HFFc6 (cell line): ENCODE results near the gene PKIG. TPM values are rescaled to one million over a fixed set of nuclear protein-coding genes. Genes with fewer than 3 reads are reported as not detected.

Source experiments
- DNase-seq: peaks from one replicate; pipeline ENCODE4 v3.0.0-alpha.2; 2018
- H3K27ac Mint-ChIP-seq: 2 replicates; pipeline ENCODE4 v1.8.0; 2020; ENCODE audit warnings: mild to moderate bottlenecking, mixed read lengths
- H3K27me3 Mint-ChIP-seq: 2 replicates; pipeline ENCODE4 v1.8.0; 2021; ENCODE audit warnings: mild to moderate bottlenecking, moderate library complexity, mixed read lengths; ENCODE audit not compliant: insufficient read depth
- H3K36me3 Mint-ChIP-seq: 2 replicates; pipeline ENCODE4 v1.8.0; 2021; ENCODE audit warnings: low read depth, mixed read lengths
- H3K4me1 Mint-ChIP-seq: 2 replicates; pipeline ENCODE4 v1.8.0; 2020; ENCODE audit warnings: low read depth, mixed read lengths
- H3K4me3 Mint-ChIP-seq: 2 replicates; pipeline ENCODE4 v1.8.0; 2020; ENCODE audit warnings: mild to moderate bottlenecking, moderate library complexity, mixed read lengths
- H3K9me3 Mint-ChIP-seq: 2 replicates; pipeline ENCODE4 v1.8.0; 2020; ENCODE audit warnings: mild to moderate bottlenecking, mixed read lengths
- total RNA-seq, 6 experiments: library from RNA; stranded (reverse); fragmentation: NEBNext Ultra II Directional; extraction: Animal tissue kit (Norgen Biotek cat#: 25700); gene quantifications; 2 replicates in 1 of 6; 3 replicates in 5 of 6; pipeline ENCODE4 v1.2.3, GENCODE V29; 2021
- TF ChIP-seq, protein P1 (sequence below): fragments of 200-600 bp; sonication (generic); IDR thresholded peaks from 2 replicates; pipeline ENCODE4 v1.5.0; 2021; ENCODE audit warnings: antibody characterized with exemption, mild to moderate bottlenecking

The PKIG gene
- total RNA-seq, 6 experiments from 2014 or later: 35.5 to 57.6 (median 52.0) TPM

DNA sequence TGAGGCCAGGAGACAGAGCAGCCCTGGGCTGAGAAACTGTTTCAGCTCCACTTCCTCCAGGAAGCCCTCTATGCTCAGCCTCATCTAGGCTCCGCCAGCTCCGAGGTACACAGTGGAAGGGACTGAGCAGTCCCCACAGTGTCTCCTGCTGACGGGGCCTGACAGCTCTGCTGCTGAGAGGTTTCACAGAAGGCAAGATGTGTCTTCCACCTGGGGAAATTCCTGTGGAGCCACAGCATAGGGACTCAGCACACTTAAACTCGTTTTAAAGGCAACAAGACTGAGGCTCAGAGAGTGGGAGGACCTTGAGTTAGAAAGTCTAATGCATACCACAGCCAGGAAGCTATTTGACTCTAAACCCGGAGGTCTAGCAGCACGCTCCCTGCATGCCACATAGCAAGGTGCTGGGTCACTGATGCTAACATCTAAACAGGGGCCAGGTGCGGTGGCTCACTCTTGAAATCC is 62.3 kb downstream of the PKIG start:
- H3K27ac Mint-ChIP-seq: peak overlapping the region; percentile 89
- peaks cover 8% of the 10 kb centered on the region for H3K36me3 Mint-ChIP-seq
- H3K27me3 Mint-ChIP-seq: no peaks in the 10 kb centered on the region
- peaks cover 4% of the 10 kb centered on the region; the same call in 1 of the 2 replicates for H3K9me3 Mint-ChIP-seq
- peaks cover 68% of the 10 kb centered on the region for H3K4me1 Mint-ChIP-seq
- H3K4me3 Mint-ChIP-seq: no peak overlapping the region
- TF ChIP-seq, protein P1, sequence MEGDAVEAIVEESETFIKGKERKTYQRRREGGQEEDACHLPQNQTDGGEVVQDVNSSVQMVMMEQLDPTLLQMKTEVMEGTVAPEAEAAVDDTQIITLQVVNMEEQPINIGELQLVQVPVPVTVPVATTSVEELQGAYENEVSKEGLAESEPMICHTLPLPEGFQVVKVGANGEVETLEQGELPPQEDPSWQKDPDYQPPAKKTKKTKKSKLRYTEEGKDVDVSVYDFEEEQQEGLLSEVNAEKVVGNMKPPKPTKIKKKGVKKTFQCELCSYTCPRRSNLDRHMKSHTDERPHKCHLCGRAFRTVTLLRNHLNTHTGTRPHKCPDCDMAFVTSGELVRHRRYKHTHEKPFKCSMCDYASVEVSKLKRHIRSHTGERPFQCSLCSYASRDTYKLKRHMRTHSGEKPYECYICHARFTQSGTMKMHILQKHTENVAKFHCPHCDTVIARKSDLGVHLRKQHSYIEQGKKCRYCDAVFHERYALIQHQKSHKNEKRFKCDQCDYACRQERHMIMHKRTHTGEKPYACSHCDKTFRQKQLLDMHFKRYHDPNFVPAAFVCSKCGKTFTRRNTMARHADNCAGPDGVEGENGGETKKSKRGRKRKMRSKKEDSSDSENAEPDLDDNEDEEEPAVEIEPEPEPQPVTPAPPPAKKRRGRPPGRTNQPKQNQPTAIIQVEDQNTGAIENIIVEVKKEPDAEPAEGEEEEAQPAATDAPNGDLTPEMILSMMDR: no peak
- no peak for DNase-seq

DNA sequence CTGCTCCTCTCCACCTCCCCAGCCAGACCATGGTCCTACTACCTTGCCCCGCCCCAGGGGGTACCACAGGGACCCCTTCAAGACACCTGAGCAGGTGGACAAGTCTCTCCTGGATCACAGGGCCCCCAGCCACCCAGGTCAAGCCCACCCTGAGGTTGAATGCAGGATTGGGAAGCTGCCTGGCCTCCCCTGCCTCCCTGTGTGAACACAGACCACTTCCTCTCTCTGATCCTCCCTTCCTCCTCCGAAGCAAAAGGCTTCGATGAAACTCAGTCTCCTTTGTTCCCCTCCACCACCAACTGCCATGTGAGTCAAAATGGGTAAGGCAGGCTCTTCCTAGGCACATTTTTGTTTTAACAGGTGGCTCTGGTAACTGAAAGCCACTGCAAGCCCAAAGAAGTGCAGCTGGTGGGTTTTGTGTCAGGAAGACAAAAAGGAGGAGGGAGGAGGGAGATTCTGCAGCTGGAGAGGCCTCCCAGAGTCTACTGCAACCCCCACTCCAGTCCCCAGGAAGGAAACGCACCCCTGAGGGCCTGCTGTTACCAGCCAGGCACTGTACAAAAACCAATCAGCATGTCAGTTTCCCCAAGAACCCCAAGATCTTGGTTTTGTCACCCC is 63.8 kb downstream of the PKIG start:
- Mint-ChIP-seq H3K27ac (peak overlapping the region; percentile 23; the same call in 1 of the 2 replicates), H3K27me3 (no peaks in the 10 kb centered on the region), H3K9me3 (no peaks in the 10 kb centered on the region), H3K36me3 (no peaks in the 10 kb centered on the region), H3K4me3 (no peak overlapping the region), H3K4me1 (peaks cover 62% of the 10 kb centered on the region)
- DNase-seq: no peak
- TF ChIP-seq, protein P1: no peak

- Mint-ChIP-seq H3K36me3 (no peaks in the 10 kb centered on the region), H3K4me3 (no peak overlapping the region), H3K4me1 (peaks cover 55% of the 10 kb centered on the region), H3K27ac (peak overlapping the region; percentile 58), H3K9me3 (no peaks in the 10 kb centered on the region), H3K27me3 (no peaks in the 10 kb centered on the region)
- TF ChIP-seq, protein P1: no peak
- DNase-seq: peak; percentile 67
These were observed 64.4 kb downstream of the PKIG start for GRCh38 chr20:44646641-44647274.

- H3K27ac Mint-ChIP-seq: no peak overlapping the region
These were observed 65.7 kb downstream of the PKIG start for GRCh38 chr20:44648068-44648467.

GRCh38 chr20:44648579-44648978 is 66.2 kb downstream of the PKIG start:
- Mint-ChIP-seq H3K4me3 (no peak overlapping the region), H3K9me3 (no peaks in the 10 kb centered on the region), H3K27ac (no peak overlapping the region), H3K27me3 (no peaks in the 10 kb centered on the region), H3K36me3 (0 out of 2 replicates have a peak, but pooled peaks cover 5% of the 10 kb centered on the region), H3K4me1 (peaks cover 49% of the 10 kb centered on the region)
- DNase-seq: no peak
- TF ChIP-seq, protein P1: no peak; the same call in 1 of the 2 replicates

More at GRCh38 chr20:44648068-44648467, 65.7 kb downstream of the PKIG start:
- H3K4me1 Mint-ChIP-seq: peaks cover 51% of the 10 kb centered on the region
- H3K36me3 Mint-ChIP-seq: no peaks in the 10 kb centered on the region
- TF ChIP-seq, protein P1: no peak
- no peak overlapping the region for H3K4me3 Mint-ChIP-seq
- no peaks in the 10 kb centered on the region for H3K9me3 Mint-ChIP-seq
- DNase-seq: no peak
- no peaks in the 10 kb centered on the region for H3K27me3 Mint-ChIP-seq
